NCI-H345 treated with DMSO at 0.1 percent for 48 hours (cell line): ENCODE measurements around the gene ATP13A4.
A peak's percentile ranks its signal among the peaks of the same experiment; 100 is the strongest.

Source experiments
- DNase-seq: peaks from one replicate; lab custom pipeline; 2025; ENCODE audit not compliant: unreplicated experiment; lab: John Stamatoyannopoulos, UW

Gene ATP13A4

DNA sequence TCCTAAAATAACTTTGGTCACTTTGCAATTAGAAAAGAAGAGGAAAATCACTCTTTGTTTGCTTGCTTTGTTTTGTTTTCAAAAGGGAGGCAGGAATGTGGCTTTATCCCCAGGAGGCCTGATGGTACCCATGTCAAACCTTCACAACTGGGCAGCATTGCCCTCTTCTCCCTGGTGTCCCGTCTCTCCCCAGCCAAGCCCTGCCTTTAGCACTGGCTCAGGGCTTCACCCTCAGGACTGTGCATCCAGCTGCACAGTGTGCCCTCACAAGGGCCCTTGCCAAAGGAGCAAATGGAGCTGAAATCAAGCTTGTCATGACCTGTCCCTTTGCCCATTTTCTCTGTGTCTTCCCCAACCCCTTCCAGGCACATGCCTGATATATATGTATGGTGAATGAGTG is 147.0 kb downstream of the ATP13A4 start:
- DNase-seq = no peak

DNA sequence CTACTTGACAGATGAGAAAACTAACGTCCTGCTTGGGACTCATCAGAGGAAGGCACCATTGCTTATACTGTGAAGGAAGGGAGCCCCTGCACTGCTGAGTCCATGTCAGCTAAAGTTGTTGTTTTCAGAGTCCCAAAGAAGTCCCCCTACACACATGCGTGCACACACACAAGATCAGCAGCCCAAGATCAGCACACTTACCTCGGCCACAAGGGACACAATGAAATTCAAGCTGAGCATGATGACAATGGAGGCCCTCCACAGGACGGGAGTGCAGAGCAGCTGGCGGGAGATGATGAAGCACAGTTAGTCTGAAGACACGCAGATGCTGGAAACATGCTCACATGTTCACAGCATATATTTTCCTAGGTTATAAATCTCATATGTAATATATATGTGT is 147.6 kb downstream of the ATP13A4 start:
- DNase-seq = no peak

GRCh38 chr3:193403307-193403706 is 151.4 kb downstream of the ATP13A4 start:
- no peak for DNase-seq

DNA sequence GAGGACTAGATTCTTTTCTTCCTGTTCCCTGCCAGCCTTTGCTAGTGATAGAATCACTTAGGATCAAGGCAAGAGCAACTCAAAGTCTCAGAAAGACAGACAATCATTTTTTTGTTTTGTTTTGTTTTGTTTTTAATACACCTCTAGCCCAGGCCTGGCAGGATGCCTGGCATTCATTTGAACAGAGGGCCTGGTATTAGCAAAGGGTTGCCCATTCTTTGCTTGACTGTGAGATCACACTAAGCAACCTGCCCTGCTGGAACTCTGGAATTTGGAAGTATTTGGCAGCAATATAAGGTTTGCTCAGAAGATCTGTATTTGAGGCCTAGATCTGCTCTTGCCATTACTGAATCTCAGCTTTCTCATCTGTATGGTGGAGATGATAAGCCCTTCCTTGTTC is 154.4 kb downstream of the ATP13A4 start:
- no peak for DNase-seq

DNA sequence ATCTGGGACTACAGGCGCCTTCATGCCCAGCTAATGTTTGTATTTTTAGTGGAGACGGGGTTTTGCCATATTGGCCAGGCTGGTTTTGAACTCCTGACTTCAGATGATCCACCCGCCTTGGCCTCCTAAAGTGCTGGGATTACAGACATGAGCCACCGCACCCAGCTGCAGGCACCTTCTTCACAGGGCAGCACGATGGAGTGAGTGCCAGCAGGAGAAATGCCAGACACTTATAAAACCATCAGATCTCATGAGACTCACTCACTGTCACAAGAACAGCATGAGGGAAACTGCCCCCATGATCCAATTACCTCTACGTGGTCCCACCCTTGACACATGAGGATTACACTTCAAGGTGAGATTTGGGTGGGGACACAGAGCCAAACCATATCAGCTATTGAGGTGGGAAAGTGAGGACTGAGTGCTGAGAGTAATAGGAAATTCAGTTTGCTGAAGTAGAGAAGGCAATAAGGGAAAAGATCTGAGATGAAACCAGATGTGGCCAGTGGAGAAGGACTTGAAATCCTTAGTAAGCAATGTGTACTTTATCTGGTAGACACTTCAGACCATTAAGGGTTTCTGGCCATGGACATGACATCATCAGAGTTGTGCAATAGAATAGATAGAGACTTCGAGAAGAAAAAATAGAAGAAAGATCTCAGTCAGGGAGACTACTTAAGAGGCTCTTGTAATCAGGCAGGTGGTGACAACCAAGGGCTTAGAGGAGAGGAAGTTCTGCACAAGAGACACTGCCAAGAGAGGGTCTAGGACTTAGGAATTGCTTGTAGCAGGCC is 158.0 kb downstream of the ATP13A4 start:
- DNase-seq = no peak

GRCh38 chr3:193391902-193392301 is 162.8 kb downstream of the ATP13A4 start:
- no peak for DNase-seq

DNA sequence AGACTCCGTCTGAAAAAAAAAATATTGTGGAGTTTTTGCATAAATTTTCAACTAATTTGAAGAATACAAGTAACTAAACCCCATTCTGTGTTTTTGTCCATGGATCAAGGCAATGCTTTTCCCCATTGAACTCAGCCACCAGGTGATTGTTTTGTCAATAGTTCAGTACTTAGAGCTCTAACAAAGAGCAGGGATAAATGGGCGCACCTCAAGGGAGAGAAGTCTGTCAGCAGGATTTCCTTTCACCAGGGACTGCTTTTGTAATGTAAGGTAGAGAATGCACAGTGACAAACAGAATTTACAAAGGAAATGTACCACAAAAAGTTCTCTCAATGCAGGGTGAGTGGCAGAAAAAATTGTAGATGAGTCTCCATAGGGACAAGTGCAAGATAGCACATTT is 165.4 kb downstream of the ATP13A4 start:
- peak; percentile 93 for DNase-seq

GRCh38 chr3:193388361-193388760 is 166.3 kb downstream of the ATP13A4 start:
- DNase-seq = no peak

GRCh38 chr3:193387596-193387995 is 167.1 kb downstream of the ATP13A4 start:
- DNase-seq = no peak

DNA sequence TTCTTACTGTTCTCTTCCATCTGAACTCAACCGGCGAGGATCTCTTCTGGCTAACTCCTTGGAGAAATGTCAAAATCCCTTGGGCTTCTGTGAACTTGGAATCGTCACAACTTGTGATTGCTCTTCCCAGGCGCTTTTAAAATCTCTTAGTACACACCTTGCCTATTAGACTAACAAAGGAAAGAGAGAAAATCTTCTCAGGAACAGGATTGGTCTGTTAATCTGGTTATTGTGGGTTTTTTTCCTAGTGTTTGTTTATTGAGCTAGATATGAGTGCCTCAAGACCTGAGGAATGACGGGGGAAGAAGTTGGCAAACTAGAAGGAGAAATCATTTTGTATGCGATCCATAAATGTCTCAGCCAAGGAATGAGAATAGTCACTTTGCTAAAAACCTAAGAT is 176.0 kb downstream of the ATP13A4 start, which contains the start of gene ATP13A5:
ATP13A5 (minus strand) TSS at position 48 of the 400 bp plus-strand sequence; CDS start at position 20, 28 bp downstream.
- no peak for DNase-seq

DNA sequence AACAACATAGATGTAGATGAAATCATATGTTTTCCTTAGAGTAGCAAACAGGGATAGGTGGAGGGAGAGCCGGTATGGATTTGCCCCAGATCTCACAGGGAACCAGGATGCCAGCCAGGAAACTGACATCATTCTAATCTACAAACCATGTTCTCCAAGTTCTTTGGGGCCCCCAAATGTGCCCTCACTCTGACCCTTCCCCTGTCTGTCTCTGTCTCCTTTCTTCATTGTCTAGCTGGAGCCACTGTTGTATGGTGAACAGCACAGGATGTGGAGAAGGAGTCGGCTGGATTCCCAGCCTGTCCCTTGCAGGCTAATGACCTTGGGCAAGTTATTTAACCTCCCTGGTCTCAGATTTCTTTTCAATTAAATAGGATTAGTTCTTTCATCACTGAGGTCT is 177.1 kb downstream of the ATP13A4 start:
- DNase-seq = no peak

- DNase-seq = no peak
Observed at GRCh38 chr3:193375614-193376013, 179.1 kb downstream of the ATP13A4 start.

- DNase-seq = no peak
Observed at GRCh38 chr3:193372783-193373182, 181.9 kb downstream of the ATP13A4 start.

DNA sequence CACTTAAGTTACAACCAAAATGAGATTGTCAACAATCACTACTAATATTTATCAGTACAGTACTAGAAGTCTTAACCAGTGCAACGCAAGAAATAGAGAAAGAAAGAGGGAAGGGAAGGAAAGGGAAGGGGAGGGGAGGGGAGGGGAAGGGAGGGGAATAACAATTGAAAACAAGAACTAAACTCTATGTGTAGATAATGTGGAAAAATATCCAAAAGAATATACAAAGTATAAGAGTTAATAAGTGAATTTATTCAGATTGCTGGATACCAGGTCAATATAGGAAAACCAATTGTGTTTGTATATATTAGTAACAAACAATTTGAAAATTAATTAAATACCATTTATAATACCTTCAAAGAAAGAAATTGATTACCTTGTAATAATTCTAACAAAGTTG is 186.8 kb downstream of the ATP13A4 start:
- no peak for DNase-seq

DNA sequence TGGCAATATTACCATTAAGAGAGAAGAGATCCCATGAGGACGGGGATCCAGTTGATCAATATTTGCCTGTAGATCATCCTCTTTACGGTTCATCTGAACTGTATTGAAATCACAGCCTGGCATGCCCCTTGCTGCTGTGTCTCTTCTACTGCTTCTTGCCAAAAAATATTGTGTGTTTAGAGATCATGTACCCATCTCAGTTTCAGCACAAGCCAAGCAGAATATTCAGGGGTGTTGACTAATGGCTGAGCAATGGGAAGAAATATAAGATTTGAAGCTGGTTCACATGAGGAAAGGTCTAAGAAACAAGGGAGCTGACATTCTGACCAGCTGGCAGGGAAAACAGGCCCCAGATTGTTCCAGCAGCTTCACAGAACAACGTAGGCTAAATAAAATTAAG is 197.4 kb downstream of the ATP13A4 start:
- no peak for DNase-seq

DNA sequence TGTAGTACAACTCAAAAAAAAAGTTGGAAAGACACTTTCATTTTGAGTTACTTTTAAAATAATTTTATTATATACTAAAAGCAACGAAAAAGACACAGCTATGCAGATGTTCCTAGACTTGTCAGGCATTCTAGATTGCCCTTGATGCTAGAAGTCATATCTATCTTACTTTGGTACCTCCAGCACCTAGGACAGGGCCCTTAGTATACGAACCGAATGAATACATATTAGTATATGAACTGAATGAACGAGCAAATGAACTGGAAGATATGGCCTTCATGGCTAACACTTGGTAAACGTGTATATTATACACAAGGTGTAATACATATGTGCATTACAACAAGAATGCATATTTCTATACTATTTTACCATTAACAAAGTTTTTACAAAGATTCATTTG is 200.3 kb downstream of the ATP13A4 start:
- no peak for DNase-seq
